GM21381 (cell line): Measurements from ENCODE around the gene MIGA2.

ENCODE experiments used
- ATAC-seq: cut with Tn5 transposase; IDR thresholded peaks from one replicate; pipeline ENCODE4 v1.9.1; 2021; ENCODE audit warnings: mild to moderate bottlenecking, moderate library complexity; ENCODE audit not compliant: unreplicated experiment

Gene MIGA2

GRCh38 chr9:129113645-129114304 lies 77.3 kb downstream of the MIGA2 start:
- no peak for ATAC-seq

DNA sequence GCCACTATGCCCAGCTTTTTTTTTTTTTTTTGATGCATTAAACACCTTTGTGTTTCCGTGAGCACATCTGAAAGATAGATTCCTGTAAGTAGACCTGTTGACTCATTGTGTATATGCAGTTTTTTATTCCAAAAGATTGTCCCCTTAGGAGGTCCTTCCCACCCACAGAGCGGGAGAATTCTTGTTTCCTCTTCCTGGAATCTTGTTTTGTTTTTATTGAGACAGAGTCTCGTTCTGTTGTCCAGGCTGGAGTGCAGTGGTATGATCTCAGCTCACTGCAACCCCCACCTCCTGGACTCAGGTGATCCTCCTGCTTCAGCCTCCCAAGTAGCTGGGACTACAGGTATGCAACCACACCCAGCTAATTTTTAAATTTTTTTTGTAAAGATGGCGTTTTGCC lies 82.4 kb downstream of the MIGA2 start:
- ATAC-seq = no peak

GRCh38 chr9:129121483-129121882 lies 85.1 kb downstream of the MIGA2 start:
- no peak for ATAC-seq
